GM23248 (cell line): Measurements from ENCODE around the gene VWA7. TPM values are rescaled to one million over a fixed set of nuclear protein-coding genes. Genes with fewer than 3 reads are reported as not detected.

Experiments
- DNase-seq: peaks from one replicate; pipeline ENCODE4 v3.0.0-alpha.2; 2015
- H2AFZ ChIP-seq: fragments of 200-600 bp; sonication (generic); 2 replicates; pipeline ENCODE4 v1.6.1; 2016; ENCODE audit warnings: antibody characterized with exemption
- H3F3A ChIP-seq: fragments of 200-600 bp; sonication (generic); 2 replicates; pipeline ENCODE4 v1.6.1; 2016; ENCODE audit warnings: mild to moderate bottlenecking, antibody characterized with exemption, mixed run types; ENCODE audit not compliant: insufficient read depth
- H3K27ac ChIP-seq: fragments of 200-600 bp; sonication (generic); 2 replicates; pipeline ENCODE4 v1.5.1; 2016; ENCODE audit warnings: mild to moderate bottlenecking
- H3K27me3 ChIP-seq: fragments of 200-600 bp; sonication (generic); replicated peaks from 2 replicates; pipeline ENCODE4 v1.6.1; 2016; ENCODE audit warnings: mild to moderate bottlenecking; ENCODE audit not compliant: insufficient read depth
- H3K36me3 ChIP-seq: fragments of 200-600 bp; sonication (generic); 2 replicates; pipeline ENCODE4 v1.6.1; 2016; ENCODE audit warnings: low read depth, mild to moderate bottlenecking
- H3K4me1 ChIP-seq: fragments of 200-600 bp; sonication (generic); 2 replicates; pipeline ENCODE4 v1.6.1; 2016; ENCODE audit warnings: mild to moderate bottlenecking; ENCODE audit not compliant: insufficient read depth
- H3K4me2 ChIP-seq: fragments of 200-600 bp; sonication (generic); one replicate; pipeline ENCODE4 v1.6.1; 2016; ENCODE audit warnings: mild to moderate bottlenecking; ENCODE audit not compliant: unreplicated experiment
- H3K4me3 ChIP-seq: fragments of 200-600 bp; sonication (generic); 2 replicates; pipeline ENCODE4 v1.5.1; 2016; ENCODE audit warnings: mild to moderate bottlenecking
- H3K79me2 ChIP-seq: fragments of 200-600 bp; sonication (generic); 2 replicates; pipeline ENCODE4 v1.6.1; 2016; ENCODE audit warnings: mild to moderate bottlenecking; ENCODE audit not compliant: insufficient read depth
- H3K9ac ChIP-seq: fragments of 200-600 bp; sonication (generic); 2 replicates; pipeline ENCODE4 v1.6.1; 2016; ENCODE audit warnings: mild to moderate bottlenecking
- H3K9me2 ChIP-seq: fragments of 200-600 bp; sonication (generic); 2 replicates; pipeline ENCODE4 v1.6.1; 2016; ENCODE audit warnings: mixed run types, mild to moderate bottlenecking, moderate library complexity; ENCODE audit not compliant: insufficient read depth
- H3K9me3 ChIP-seq: fragments of 200-600 bp; sonication (generic); one replicate; pipeline ENCODE4 v1.6.1; 2017; ENCODE audit warnings: low read depth
- H4K20me1 ChIP-seq: fragments of 200-600 bp; sonication (generic); 2 replicates; pipeline ENCODE4 v1.6.0; 2016; ENCODE audit not compliant: insufficient read depth
- EZH2 ChIP-seq: fragments of 200-600 bp; sonication (generic); IDR thresholded peaks from 2 replicates; pipeline ENCODE4 v1.6.1; 2018; ENCODE audit warnings: antibody characterized with exemption, mild to moderate bottlenecking; ENCODE audit not compliant: insufficient read depth, poor library complexity, severe bottlenecking
- EZH2phosphoT487 ChIP-seq: fragments of 200-600 bp; sonication (generic); IDR thresholded peaks from 2 replicates; pipeline ENCODE4 v1.6.1; 2018; ENCODE audit warnings: antibody characterized with exemption, moderate library complexity, mild to moderate bottlenecking, low read depth; ENCODE audit not compliant: insufficient read depth
- WGBS, 2 experiments: methylation state at CpG; one replicate each; pipeline ENCODE4 v1.1.6; 2015 to 2017; ENCODE audit warnings: low lambda C conversion rate in 2 of 2, low coverage in 1 of 2; ENCODE audit errors: missing lambda C conversion rate in 2 of 2; 5-methylcytosine and 5-hydroxymethylcytosine counted together
- in situ Hi-C: fragments of 300-500 bp; cut with MboI; formaldehyde crosslinking; loops from 2 replicates; pipeline ENCODE4 v1.15.0; 2020
- polyA plus RNA-seq: library from polyadenylated mRNA; unstranded; fragments of >200 nt; fragmentation: Nextera tagmentation; extraction: Ambion mirVana; gene quantifications from 2 replicates; pipeline ENCODE4 v1.2.1, GENCODE V29; 2016
- total RNA-seq: library from RNA; depleted of rRNA; stranded (reverse); fragments of >200 nt; shearing (Covaris generic); gene quantifications from 2 replicates; pipeline ENCODE4 v1.2.3, GENCODE V29; 2014

VWA7 gene
- total and polyA plus RNA-seq, 2 experiments from 2014 or later, result 0.54 to 0.56 TPM

DNA sequence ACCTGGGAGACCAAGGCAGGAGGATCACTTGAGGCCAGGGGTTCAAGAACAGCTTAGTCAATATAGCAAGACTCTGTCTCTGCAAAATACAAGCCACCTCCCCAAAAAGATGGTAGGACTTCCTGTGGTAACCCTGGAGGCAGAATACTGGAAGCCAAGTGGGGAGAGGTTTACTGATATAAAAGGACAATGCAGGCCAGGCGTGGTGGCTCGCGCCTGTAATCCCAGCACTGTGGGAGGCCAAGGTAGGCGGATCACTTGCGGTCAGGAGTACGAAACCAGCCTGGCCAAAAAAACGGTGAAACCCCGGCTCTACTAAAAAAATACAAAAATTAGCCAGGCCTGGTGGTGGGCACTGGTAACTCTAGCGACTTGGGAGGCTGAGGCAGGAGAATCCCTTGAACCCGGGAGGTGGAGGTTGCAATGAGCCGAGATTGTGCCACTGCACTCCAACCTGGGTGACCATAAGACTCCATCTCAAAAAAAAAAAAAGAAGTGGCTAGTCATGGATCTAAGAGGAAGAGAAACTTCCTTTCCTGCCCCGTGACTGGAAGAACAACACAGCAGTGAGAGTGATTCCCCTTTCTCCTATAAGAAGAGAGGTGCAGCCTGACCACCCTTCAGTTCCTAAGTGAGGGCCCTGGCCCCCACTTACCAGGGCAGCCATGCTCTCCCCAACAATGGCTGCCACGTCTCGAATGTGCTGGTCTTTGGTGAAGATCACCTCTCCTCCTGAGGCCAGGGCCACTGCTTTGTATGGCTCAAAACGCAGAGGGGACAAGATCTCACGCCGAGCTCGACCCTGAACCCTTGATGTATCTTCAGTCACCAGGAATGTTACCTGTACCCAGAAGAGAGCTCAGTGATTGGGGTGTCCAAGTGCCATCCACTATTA lies 8.5 kb downstream of the VWA7 start:
- H3K9ac ChIP-seq, result no peak overlapping the region
- in situ Hi-C loops, result no loop called here
- H3K36me3 ChIP-seq, result no peaks in the 10 kb centered on the region
- 87% methylated on average over 18 of the region's 18 CpGs for WGBS, 2 experiments
- H3K27ac ChIP-seq, result no peak overlapping the region
- peaks cover 5% of the 10 kb centered on the region; the same call in 1 of the 2 replicates for H3K4me1 ChIP-seq
- H3K9me3 ChIP-seq, result no peaks in the 10 kb centered on the region
- H3F3A ChIP-seq, result no peaks in the 10 kb centered on the region
- H3K79me2 ChIP-seq, result no peaks in the 10 kb centered on the region
- no peak overlapping the region for H3K4me2 ChIP-seq
- H2AFZ ChIP-seq, result no peak overlapping the region
- no peak for DNase-seq
- no peak for TF ChIP-seq EZH2phosphoT487
- no peak for TF ChIP-seq EZH2
- H3K27me3 ChIP-seq, result no peaks in the 10 kb centered on the region
- no peaks in the 10 kb centered on the region for H4K20me1 ChIP-seq
- no peak overlapping the region for H3K4me3 ChIP-seq
- no peaks in the 10 kb centered on the region for H3K9me2 ChIP-seq

DNA sequence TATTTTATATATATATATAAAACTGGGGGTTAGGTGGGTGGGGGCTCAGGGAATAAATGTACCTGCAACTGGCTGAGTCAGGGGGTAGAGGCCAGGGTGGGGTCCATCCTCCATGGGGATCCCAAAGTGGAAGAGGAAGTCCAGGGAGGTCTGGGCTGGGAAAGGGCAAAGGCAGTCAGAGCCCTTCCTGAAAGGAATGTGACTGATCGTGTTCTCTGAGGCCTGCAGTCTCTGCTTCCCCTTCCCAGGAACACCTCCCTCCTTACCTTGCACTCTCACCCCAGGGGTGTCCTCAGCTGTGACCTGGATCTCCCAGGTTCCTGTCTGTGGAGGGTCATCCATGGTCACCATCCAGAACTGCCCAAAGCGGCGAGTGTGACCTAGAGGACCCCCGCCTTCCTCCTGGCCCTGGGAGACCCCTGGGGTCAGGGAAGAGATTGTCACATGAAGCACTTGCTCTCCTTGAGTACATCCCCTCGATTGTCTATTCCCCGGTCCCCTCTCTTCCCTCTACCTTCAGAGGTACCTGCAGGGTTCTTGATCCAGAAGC lies 10.0 kb downstream of the VWA7 start:
- in situ Hi-C loops, result no loop called here
- Histone ChIP-seq H3K4me1 (peaks cover 9% of the 10 kb centered on the region), H3K36me3 (no peaks in the 10 kb centered on the region), H3K4me3 (no peak overlapping the region), H3K9me2 (no peaks in the 10 kb centered on the region), H3K27me3 (no peaks in the 10 kb centered on the region), H2AFZ (no peak overlapping the region), H3K9me3 (no peaks in the 10 kb centered on the region), H3K79me2 (no peaks in the 10 kb centered on the region), H4K20me1 (no peaks in the 10 kb centered on the region), H3K9ac (no peak overlapping the region), H3F3A (no peaks in the 10 kb centered on the region), H3K27ac (no peak overlapping the region), H3K4me2 (no peak overlapping the region)
- WGBS, 2 experiments, result 77 to 82% methylated on average over 6 of the region's 6 CpGs
- DNase-seq, result no peak
- TF ChIP-seq EZH2phosphoT487 (no peak), EZH2 (no peak)

DNA sequence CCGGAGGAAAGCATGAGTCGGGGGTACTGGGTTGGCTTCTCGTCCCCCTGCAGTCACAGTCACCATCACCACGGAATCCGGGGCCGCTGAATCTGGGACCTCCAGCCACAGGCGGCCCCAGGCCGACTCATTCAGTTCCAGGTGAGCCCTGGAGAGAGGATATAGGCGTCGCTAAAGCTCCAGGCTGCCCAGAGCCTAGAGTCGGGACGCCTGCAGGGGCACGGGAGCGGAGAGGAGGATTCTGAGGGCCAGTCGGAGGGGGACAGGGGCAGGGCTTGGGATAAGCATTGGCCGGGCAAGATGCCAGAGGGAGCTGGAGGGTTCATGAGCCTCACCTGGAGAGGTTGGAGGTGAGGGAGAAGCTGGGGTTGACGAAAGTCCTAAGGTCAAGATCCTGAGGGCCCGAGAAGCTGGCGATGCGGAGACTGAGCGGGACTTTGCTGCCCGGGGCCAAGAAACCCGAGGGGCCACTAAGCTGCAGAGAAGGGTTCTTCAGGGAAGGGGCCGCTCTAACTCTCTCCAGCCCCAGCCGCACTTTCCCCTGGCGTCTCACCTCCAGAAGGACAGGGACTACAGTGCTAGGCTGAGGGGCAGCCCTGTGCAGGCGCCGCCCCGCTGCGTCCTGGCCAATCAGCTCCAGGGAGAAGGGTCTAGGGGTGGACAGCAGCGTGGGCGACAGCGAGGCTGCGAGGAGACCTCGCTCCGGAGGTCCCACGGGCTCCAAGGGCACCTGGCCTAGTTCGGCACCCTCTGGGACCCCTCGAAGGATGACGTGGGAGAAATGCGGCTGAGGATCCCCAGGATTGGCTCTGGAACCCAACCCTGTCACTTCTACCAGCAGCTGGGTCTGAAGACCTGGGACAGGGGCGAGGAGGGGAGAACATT lies 11.0 kb downstream of the VWA7 start:
- DNase-seq, result peak; percentile 35
- Histone ChIP-seq H2AFZ (peak overlapping the region; percentile 71), H3K4me3 (peak overlapping the region; percentile 39), H4K20me1 (no peaks in the 10 kb centered on the region), H3K9me2 (no peaks in the 10 kb centered on the region), H3K79me2 (no peaks in the 10 kb centered on the region), H3K9ac (peak overlapping the region; percentile 5; the same call in 1 of the 2 replicates), H3F3A (no peaks in the 10 kb centered on the region), H3K4me1 (peaks cover 9% of the 10 kb centered on the region), H3K36me3 (no peaks in the 10 kb centered on the region), H3K9me3 (no peaks in the 10 kb centered on the region), H3K4me2 (peak overlapping the region; percentile 67), H3K27ac (no peak overlapping the region), H3K27me3 (no peaks in the 10 kb centered on the region)
- TF ChIP-seq EZH2phosphoT487 (no peak), EZH2 (no peak)
- WGBS, 2 experiments, result 35 to 36% methylated on average over 35 to 42 of the region's 42 CpGs
- in situ Hi-C loops, result no loop called here

DNA sequence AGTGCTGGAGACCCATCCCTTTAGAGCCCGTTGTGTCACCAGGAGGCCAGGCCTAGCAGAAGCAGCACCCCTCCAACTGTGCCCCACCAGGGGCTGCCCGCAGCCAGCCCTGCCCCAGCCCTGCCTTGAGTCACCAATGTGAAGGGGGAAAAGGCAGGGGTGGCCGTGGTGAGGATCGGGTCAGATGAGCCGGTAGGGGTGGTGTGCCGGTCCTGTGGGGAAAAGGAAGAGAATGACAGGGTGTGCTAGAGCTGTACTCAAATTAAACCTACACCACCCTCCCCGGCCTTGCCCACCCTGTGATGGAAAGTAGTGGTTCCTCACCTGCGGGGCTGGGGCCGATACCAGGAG lies 11.6 kb downstream of the VWA7 start:
- 83 to 88% methylated on average over 9 of the region's 9 CpGs for WGBS, 2 experiments
- in situ Hi-C loops, result no loop called here
- TF ChIP-seq EZH2 (no peak), EZH2phosphoT487 (no peak)

More for the DNA sequence above, 11.6 kb downstream of the VWA7 start:
- Histone ChIP-seq H2AFZ (no peak overlapping the region), H3K27me3 (no peaks in the 10 kb centered on the region), H3K36me3 (no peaks in the 10 kb centered on the region), H3K4me2 (no peak overlapping the region), H3K4me1 (peaks cover 9% of the 10 kb centered on the region), H3F3A (no peaks in the 10 kb centered on the region), H3K27ac (no peak overlapping the region), H3K9me2 (no peaks in the 10 kb centered on the region), H3K9ac (no peak overlapping the region), H3K4me3 (no peak overlapping the region), H3K9me3 (no peaks in the 10 kb centered on the region), H4K20me1 (no peaks in the 10 kb centered on the region), H3K79me2 (no peaks in the 10 kb centered on the region)
- no peak for DNase-seq
